ENCODE data around the gene SLFN14. TPM values are rescaled to one million over a fixed set of nuclear protein-coding genes. Genes with fewer than 3 reads are reported as not detected.
A peak's percentile ranks its signal among the peaks of the same experiment; 100 is the strongest.

Gene SLFN14
- total RNA-seq, 4 donors from 2014 or later: not detected

DNA sequence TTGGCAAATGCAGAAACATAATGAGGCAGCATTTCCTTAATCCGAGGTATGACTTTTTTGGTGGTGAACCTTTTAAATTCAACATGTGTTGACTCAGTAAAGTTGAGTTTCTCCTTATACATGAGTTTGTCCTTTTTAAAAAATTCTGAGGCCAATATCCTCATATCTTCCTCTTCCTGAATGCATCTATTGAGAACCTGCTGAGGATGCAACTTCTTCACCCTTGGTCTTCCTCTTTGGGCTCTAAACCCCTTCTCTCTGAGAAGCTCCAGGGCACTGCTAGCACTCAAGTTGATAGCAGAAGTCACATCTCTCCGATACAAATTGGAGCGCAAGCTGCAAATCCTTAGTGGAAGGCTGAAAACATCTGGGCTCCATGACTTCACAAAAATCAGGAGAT, 3.3 kb downstream of the SLFN14 start:
- no peak overlapping the region for H3K4me3 ChIP-seq
- H3K9me3 ChIP-seq: no peaks in the 10 kb centered on the region
- peaks cover 0 to 4% (median 0%) of the 10 kb centered on the region in 4 donors for H3K4me1 ChIP-seq
- TF ChIP-seq POLR2A (IDR thresholded peaks at IDR 0.05): no peak
- TF ChIP-seq, protein P1, sequence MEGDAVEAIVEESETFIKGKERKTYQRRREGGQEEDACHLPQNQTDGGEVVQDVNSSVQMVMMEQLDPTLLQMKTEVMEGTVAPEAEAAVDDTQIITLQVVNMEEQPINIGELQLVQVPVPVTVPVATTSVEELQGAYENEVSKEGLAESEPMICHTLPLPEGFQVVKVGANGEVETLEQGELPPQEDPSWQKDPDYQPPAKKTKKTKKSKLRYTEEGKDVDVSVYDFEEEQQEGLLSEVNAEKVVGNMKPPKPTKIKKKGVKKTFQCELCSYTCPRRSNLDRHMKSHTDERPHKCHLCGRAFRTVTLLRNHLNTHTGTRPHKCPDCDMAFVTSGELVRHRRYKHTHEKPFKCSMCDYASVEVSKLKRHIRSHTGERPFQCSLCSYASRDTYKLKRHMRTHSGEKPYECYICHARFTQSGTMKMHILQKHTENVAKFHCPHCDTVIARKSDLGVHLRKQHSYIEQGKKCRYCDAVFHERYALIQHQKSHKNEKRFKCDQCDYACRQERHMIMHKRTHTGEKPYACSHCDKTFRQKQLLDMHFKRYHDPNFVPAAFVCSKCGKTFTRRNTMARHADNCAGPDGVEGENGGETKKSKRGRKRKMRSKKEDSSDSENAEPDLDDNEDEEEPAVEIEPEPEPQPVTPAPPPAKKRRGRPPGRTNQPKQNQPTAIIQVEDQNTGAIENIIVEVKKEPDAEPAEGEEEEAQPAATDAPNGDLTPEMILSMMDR (IDR thresholded peaks at IDR 0.05): no peak
- no peaks in the 10 kb centered on the region for H3K27me3 ChIP-seq
- H3K36me3 ChIP-seq: no peaks in the 10 kb centered on the region
- DNase-seq: no peak
- no peak overlapping the region for H3K27ac ChIP-seq

DNA sequence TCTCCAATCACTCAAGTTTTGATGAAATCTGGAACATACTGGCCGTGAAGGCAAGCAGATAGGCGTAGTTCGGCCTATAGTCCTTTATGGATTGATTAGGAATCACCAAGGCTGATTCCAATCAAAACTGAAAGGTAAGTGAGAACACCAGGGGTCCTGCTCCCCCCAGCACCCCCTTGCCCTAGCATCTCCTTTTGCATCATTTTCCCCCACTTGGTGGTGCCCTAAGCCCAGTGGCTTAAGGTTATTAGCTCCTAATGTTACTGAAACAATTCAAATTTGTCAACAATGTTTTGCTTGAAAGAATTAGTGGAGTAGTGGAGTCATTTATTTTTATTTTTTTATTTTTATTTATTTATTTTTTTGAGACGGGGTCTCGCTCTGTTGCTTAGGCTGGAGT, 4.9 kb downstream of the SLFN14 start:
- TF ChIP-seq, protein P1 (IDR thresholded peaks at IDR 0.05): peak in 1 of 6 experiments; percentile 18
- TF ChIP-seq POLR2A (IDR thresholded peaks at IDR 0.05): no peak
- no peak for DNase-seq
- Histone ChIP-seq H3K27ac (no peak overlapping the region), H3K27me3 (no peaks in the 10 kb centered on the region), H3K4me3 (no peak overlapping the region), H3K9me3 (no peaks in the 10 kb centered on the region), H3K36me3 (no peaks in the 10 kb centered on the region), H3K4me1 (peaks cover 0 to 4% (median 0%) of the 10 kb centered on the region in 4 donors)

DNA sequence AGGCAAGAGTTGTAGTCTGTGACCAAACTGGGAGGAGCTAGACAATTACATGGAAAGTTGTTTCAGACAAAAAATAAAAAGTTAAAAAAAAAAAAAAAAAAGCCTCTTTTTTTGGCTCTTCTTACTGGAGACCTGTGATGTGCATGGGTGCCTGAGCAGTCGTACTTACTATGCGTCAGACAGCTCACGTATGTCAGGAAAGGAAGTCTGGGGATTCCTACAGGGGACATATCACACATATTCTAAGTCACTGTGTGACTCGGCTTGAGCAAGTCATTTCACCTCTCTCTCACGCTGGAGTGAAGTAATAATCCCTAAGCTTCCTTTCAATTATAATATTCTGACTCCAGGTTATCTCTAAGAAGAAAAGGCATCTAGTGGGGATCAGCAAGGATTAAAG, 6.0 kb downstream of the SLFN14 start:
- H3K27ac ChIP-seq: no peak overlapping the region
- no peak for TF ChIP-seq POLR2A (IDR thresholded peaks at IDR 0.05)
- TF ChIP-seq, protein P1 (IDR thresholded peaks at IDR 0.05): no peak
- H3K9me3 ChIP-seq: no peaks in the 10 kb centered on the region
- no peaks in the 10 kb centered on the region for H3K27me3 ChIP-seq
- DNase-seq: no peak
- no peak overlapping the region for H3K4me3 ChIP-seq
- no peaks in the 10 kb centered on the region for H3K4me1 ChIP-seq
- no peaks in the 10 kb centered on the region for H3K36me3 ChIP-seq

DNA sequence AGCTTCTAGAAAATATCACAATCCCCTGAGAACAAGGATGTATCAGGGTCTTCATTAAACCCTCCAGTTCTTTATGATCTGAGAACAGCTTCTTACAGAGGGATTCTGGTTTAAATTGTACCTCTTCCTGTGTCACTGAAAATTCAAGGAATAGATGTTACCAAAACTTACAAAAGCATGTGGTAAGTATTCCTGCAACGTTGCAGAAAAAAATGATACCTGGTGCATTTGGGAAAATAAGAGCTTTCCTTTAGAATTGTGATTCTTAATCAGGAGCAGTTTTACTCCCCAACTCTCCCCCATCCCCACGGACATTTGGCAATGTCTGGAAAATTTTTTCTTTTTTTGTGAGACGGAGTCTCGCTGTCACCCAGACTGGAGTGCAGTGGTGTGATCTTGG, 7.3 kb downstream of the SLFN14 start:
- no peak for DNase-seq
- no peaks in the 10 kb centered on the region for H3K36me3 ChIP-seq
- H3K4me3 ChIP-seq: no peak overlapping the region
- no peak for TF ChIP-seq POLR2A (IDR thresholded peaks at IDR 0.05)
- TF ChIP-seq, protein P1 (IDR thresholded peaks at IDR 0.05): no peak
- H3K4me1 ChIP-seq: no peaks in the 10 kb centered on the region
- H3K9me3 ChIP-seq: no peaks in the 10 kb centered on the region
- H3K27me3 ChIP-seq: no peaks in the 10 kb centered on the region
- no peak overlapping the region for H3K27ac ChIP-seq

DNA sequence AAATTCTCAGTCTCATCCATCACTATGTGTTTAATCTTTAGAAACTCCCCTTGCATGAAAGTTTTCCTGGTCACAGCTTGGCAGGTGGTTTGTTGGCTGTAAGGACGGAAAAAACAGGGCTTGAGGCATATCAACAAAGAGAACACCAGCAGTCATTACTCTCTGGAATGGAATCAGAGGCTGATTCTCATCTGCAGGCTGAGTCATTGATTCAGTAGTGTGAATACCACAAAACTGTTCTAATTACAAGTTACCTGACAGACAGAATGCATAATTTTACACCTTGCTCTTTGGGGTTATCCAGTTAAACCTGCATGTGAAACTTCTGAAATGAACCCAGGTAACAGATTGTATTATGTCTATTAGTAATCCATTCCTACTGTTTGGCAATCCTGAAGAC, 11.6 kb downstream of the SLFN14 start:
- TF ChIP-seq, protein P1 (IDR thresholded peaks at IDR 0.05): no peak
- no peak for TF ChIP-seq POLR2A (IDR thresholded peaks at IDR 0.05)
- no peak for DNase-seq
- Histone ChIP-seq H3K27ac (no peak overlapping the region), H3K36me3 (no peaks in the 10 kb centered on the region), H3K27me3 (no peaks in the 10 kb centered on the region), H3K4me1 (no peaks in the 10 kb centered on the region), H3K4me3 (no peak overlapping the region), H3K9me3 (no peaks in the 10 kb centered on the region)

DNA sequence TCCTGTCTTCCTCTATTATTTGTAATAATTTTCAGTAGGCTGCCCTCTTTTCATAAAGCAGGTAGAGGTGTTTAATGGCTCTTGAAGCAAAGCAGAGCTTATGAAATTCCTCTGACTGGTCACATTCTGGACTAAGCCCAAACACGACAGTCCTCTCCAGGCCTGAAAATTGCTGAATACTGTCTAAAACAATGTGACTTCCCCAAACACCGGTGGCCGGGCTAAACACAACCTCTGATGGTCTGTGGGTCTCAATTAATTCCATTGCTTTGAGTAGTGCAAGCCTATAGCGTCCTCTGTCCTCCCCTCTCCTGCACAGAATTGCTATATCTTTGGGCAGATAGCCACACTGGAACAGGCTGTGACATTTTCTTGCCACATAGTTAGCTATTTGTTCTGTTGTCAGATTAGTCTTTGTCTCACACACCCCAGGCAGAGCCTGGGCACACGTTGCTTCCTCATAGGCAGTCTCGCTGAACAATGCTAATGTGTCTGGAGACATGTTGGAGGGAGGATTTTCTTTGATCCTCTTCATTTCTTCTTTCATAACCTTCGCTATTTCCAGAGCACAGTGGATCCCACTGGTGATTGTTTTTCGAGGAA, 12.3 kb downstream of the SLFN14 start:
- no peaks in the 10 kb centered on the region for H3K36me3 ChIP-seq
- H3K27me3 ChIP-seq: no peaks in the 10 kb centered on the region
- no peaks in the 10 kb centered on the region for H3K4me1 ChIP-seq
- H3K9me3 ChIP-seq: no peaks in the 10 kb centered on the region
- H3K27ac ChIP-seq: no peak overlapping the region
- no peak for DNase-seq
- H3K4me3 ChIP-seq: no peak overlapping the region
- TF ChIP-seq POLR2A (IDR thresholded peaks at IDR 0.05): no peak
- TF ChIP-seq, protein P1 (IDR thresholded peaks at IDR 0.05): no peak
